ENCODE results near the gene SLC2A11. TPM values are rescaled to one million over a fixed set of nuclear protein-coding genes. Genes with fewer than 3 reads are reported as not detected.

The SLC2A11 gene
- total and polyA plus RNA-seq, 10 of the 15 experiments (the other 5 are each of a cell fraction or from before 2014, with no cell fraction given), result 0.98 to 18.3 (median 8.6) TPM

DNA sequence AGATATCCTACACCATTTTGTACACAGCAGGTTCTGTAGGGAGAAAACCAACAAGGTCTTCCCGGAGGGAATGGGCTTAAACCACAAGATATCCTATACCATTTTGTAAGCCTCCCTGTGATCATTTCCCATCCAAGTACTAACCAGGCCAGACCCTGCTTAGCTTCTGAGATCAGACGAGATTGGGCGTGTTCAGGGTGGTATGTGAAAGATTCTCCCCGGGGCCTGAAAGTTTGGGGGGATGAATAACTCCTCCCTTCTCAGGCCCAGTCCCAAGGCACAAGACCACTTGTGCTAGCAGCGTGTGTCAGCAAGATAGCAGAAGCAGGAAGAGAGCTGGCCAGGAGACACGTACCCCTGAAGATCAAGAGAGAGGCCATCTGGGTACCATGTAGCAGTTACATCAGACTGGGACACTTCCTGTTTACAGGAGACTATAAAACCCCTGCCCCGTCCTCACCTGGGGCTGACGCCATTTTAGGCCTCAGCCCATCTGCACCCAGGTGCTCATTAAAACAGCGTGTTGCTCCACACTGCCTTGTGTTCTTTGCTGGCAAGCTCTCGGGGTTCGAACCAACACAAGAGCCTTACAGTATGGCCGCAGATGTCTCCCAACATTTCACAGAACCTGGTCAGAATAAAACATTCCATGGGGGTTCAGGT, 53.8 kb downstream of the SLC2A11 start:
- no TSS peak for BruUV-seq (replicated peaks)
- H3K9ac ChIP-seq (ENCODE audit: control insufficient read depth, insufficient read depth, low read length), result no peak overlapping the region
- H4K20me1 ChIP-seq (ENCODE audit: control insufficient read depth, insufficient read depth), result no peaks in the 10 kb centered on the region
- TF ChIP-seq, protein P1, sequence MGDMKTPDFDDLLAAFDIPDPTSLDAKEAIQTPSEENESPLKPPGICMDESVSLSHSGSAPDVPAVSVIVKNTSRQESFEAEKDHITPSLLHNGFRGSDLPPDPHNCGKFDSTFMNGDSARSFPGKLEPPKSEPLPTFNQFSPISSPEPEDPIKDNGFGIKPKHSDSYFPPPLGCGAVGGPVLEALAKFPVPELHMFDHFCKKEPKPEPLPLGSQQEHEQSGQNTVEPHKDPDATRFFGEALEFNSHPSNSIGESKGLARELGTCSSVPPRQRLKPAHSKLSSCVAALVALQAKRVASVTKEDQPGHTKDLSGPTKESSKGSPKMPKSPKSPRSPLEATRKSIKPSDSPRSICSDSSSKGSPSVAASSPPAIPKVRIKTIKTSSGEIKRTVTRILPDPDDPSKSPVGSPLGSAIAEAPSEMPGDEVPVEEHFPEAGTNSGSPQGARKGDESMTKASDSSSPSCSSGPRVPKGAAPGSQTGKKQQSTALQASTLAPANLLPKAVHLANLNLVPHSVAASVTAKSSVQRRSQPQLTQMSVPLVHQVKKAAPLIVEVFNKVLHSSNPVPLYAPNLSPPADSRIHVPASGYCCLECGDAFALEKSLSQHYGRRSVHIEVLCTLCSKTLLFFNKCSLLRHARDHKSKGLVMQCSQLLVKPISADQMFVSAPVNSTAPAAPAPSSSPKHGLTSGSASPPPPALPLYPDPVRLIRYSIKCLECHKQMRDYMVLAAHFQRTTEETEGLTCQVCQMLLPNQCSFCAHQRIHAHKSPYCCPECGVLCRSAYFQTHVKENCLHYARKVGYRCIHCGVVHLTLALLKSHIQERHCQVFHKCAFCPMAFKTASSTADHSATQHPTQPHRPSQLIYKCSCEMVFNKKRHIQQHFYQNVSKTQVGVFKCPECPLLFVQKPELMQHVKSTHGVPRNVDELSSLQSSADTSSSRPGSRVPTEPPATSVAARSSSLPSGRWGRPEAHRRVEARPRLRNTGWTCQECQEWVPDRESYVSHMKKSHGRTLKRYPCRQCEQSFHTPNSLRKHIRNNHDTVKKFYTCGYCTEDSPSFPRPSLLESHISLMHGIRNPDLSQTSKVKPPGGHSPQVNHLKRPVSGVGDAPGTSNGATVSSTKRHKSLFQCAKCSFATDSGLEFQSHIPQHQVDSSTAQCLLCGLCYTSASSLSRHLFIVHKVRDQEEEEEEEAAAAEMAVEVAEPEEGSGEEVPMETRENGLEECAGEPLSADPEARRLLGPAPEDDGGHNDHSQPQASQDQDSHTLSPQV (IDR thresholded peaks at IDR 0.05), result no peak
- TF ChIP-seq RAD51 (IDR thresholded peaks at IDR 0.05) (no peak), HCFC1 (IDR thresholded peaks at IDR 0.05; ENCODE audit: low read length) (no peak), CEBPB (IDR thresholded peaks at IDR 0.05; ENCODE audit: borderline replicate concordance in 1 of 2, low read depth in 2 of 2, low read length in 2 of 2) (no peak), IRF4 (IDR thresholded peaks at IDR 0.05; ENCODE audit: low read depth, low read length) (no peak), RBBP5 (conservative IDR thresholded peaks at IDR 0.05) (no peak), ZNF384 (IDR thresholded peaks at IDR 0.05; ENCODE audit: borderline replicate concordance, low read depth, low read length) (no peak), PAX5 (IDR thresholded peaks at IDR 0.05; ENCODE audit: borderline replicate concordance, low read depth, low read length) (no peak)
- TF ChIP-seq, protein P2, sequence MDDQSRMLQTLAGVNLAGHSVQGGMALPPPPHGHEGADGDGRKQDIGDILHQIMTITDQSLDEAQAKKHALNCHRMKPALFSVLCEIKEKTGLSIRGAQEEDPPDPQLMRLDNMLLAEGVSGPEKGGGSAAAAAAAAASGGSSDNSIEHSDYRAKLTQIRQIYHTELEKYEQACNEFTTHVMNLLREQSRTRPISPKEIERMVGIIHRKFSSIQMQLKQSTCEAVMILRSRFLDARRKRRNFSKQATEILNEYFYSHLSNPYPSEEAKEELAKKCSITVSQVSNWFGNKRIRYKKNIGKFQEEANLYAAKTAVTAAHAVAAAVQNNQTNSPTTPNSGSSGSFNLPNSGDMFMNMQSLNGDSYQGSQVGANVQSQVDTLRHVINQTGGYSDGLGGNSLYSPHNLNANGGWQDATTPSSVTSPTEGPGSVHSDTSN (IDR thresholded peaks at IDR 0.05; ENCODE audit: insufficient replicate concordance, low read depth, low read length), result no peak
- ChIA-PET SMC1A (ENCODE audit: uncharacterized antibody, unreplicated experiment) (interaction anchor here (1.7 kb wide), 1 partner anchor 17 kb away, joined by 4 read pairs; the partner anchor contains the start of gene MIF), POLR2A (no interaction called here), RAD21 (ENCODE audit: unreplicated experiment) (no interaction called here), CTCF (interaction anchor here (1.6 to 6.2 kb wide), 2 partner anchors 17 to 62 kb away, joined by 3 to 37 read pairs; partner anchors contain the start of gene MIF)
- FAIRE-seq (no peak), DNase-seq (ENCODE audit: low read depth, low spot score) (no peak), ATAC-seq (no peak)
- no peak overlapping the region for H2AFZ ChIP-seq (ENCODE audit: control insufficient read depth, low read depth, low read length)
- H3K79me2 ChIP-seq (ENCODE audit: control insufficient read depth, insufficient read depth, low read length), result peaks cover 7% of the 10 kb centered on the region
- H3K9me3 ChIP-seq (replicated peaks; ENCODE audit: control insufficient read depth, insufficient read depth, low read length), result no peaks in the 10 kb centered on the region
- no peaks in the 10 kb centered on the region for H3K27me3 ChIP-seq (replicated peaks in 1 of 2; ENCODE audit: control insufficient read depth in 2 of 2, insufficient read depth in 2 of 2, low read length in 1 of 2)
- H3K27ac ChIP-seq (ENCODE audit: control insufficient read depth, insufficient read depth), result no peak overlapping the region
- WGBS (ENCODE audit: insufficient coverage, insufficient replicate concordance, low lambda C conversion rate, missing lambda C conversion rate), result 87% methylated on average over 12 of the region's 12 CpGs
- peaks cover 0 to 4% of the 10 kb centered on the region in 2 experiments; a peak in 1 of 4 replicates for H3K36me3 ChIP-seq (ENCODE audit: control insufficient read depth in 2 of 2, insufficient read depth in 2 of 2, low read length in 1 of 2)
- intact Hi-C loops (cut with micrococcal nuclease; ENCODE audit: unreplicated experiment), result no loop called here
- in situ Hi-C loops (cut with MboI), result no loop called here
- H3K4me2 ChIP-seq (ENCODE audit: control insufficient read depth, insufficient read depth), result no peak overlapping the region
- H3K4me3 ChIP-seq, result no peak overlapping the region
- H3K4me1 ChIP-seq (ENCODE audit: control insufficient read depth, insufficient read depth, low read length), result peaks cover 2% of the 10 kb centered on the region; the same call in 1 of the 2 replicates

Measured in GM12878 (cell line).